GM23338 (cell line): ENCODE results near the gene PTP4A2. TPM values are rescaled to one million over a fixed set of nuclear protein-coding genes. Genes with fewer than 3 reads are reported as not detected.

Source experiments
- ATAC-seq: fragments of 200-7000 bp; cut with Tn5 transposase; 3 replicates; pipeline ENCODE4 v1.9.1; 2020
- DNase-seq: peaks from one replicate; pipeline ENCODE4 v3.0.0-alpha.2; 2015; ENCODE audit warnings: low spot score
- H2AFZ ChIP-seq: fragments of 200-600 bp; sonication (generic); 2 replicates; pipeline ENCODE4 v1.8.0; 2016; ENCODE audit warnings: antibody characterized with exemption, mild to moderate bottlenecking, moderate library complexity
- H3F3A ChIP-seq: fragments of 200-600 bp; sonication (generic); replicated peaks from 2 replicates; pipeline ENCODE4 v1.8.0; 2017; ENCODE audit warnings: antibody characterized with exemption, mixed run types, low read depth
- H3K27ac ChIP-seq: fragments of 200-600 bp; sonication (generic); 2 replicates; pipeline ENCODE4 v1.6.1; 2016; ENCODE audit warnings: low read depth
- H3K27me3 ChIP-seq: fragments of 200-600 bp; sonication (generic); 2 replicates; pipeline ENCODE4 v1.8.0; 2016; ENCODE audit warnings: mild to moderate bottlenecking, mixed run types, moderate library complexity; ENCODE audit not compliant: insufficient read depth
- H3K36me3 ChIP-seq: fragments of 200-600 bp; sonication (generic); 2 replicates; pipeline ENCODE4 v1.8.0; 2016; ENCODE audit warnings: mild to moderate bottlenecking; ENCODE audit not compliant: insufficient read depth
- H3K4me1 ChIP-seq: fragments of 200-600 bp; sonication (generic); 2 replicates; pipeline ENCODE4 v1.8.0; 2016; ENCODE audit warnings: mild to moderate bottlenecking, moderate library complexity; ENCODE audit not compliant: insufficient read depth
- H3K4me2 ChIP-seq: fragments of 200-600 bp; sonication (generic); 2 replicates; pipeline ENCODE4 v1.7.1; 2017; ENCODE audit warnings: mixed run types
- H3K4me3 ChIP-seq: fragments of 200-600 bp; sonication (generic); 2 replicates; pipeline ENCODE4 v1.6.1; 2016; ENCODE audit warnings: mixed run types
- H3K79me2 ChIP-seq: fragments of 200-600 bp; sonication (generic); replicated peaks from 2 replicates; pipeline ENCODE4 v1.8.0; 2017; ENCODE audit warnings: mild to moderate bottlenecking; ENCODE audit not compliant: insufficient read depth
- H3K9me2 ChIP-seq: fragments of 200-600 bp; sonication (generic); 2 replicates; pipeline ENCODE4 v1.8.0; 2017; ENCODE audit not compliant: insufficient read depth
- H4K20me1 ChIP-seq: fragments of 200-600 bp; sonication (generic); replicated peaks from 2 replicates; pipeline ENCODE4 v1.8.0; 2017; ENCODE audit warnings: mild to moderate bottlenecking; ENCODE audit not compliant: insufficient read depth
- H3K27ac Mint-ChIP-seq: 2 replicates; pipeline ENCODE4 v1.8.0; 2020; ENCODE audit warnings: inconsistent platforms, mild to moderate bottlenecking, moderate library complexity, mixed read lengths
- H3K27me3 Mint-ChIP-seq: 3 replicates; pipeline ENCODE4 v1.8.0; 2022; ENCODE audit warnings: low read depth, mild to moderate bottlenecking, moderate library complexity, mixed read lengths, inconsistent platforms; ENCODE audit not compliant: insufficient read depth, poor library complexity
- H3K36me3 Mint-ChIP-seq: 3 replicates; pipeline ENCODE4 v1.8.0; 2021; ENCODE audit warnings: low read depth, mild to moderate bottlenecking, inconsistent platforms, moderate library complexity, mixed read lengths
- H3K4me1 Mint-ChIP-seq: 3 replicates; pipeline ENCODE4 v1.8.0; 2020; ENCODE audit warnings: mild to moderate bottlenecking, inconsistent platforms, mixed read lengths
- H3K4me3 Mint-ChIP-seq: 3 replicates; pipeline ENCODE4 v1.8.0; 2021; ENCODE audit warnings: moderate library complexity, mild to moderate bottlenecking, inconsistent platforms, mixed read lengths
- H3K9me3 Mint-ChIP-seq: 3 replicates; pipeline ENCODE4 v1.8.0; 2020; ENCODE audit warnings: moderate library complexity, mild to moderate bottlenecking, inconsistent platforms, mixed read lengths
- CREB1 ChIP-seq: fragments of 250-450 bp; sonication (Bioruptor Pico); IDR thresholded peaks from 2 replicates; pipeline ENCODE4 v1.5.0; 2020; ENCODE audit warnings: low read depth, mild to moderate bottlenecking, moderate library complexity
- CTCF ChIP-seq, 2 experiments: fragments of 200-600 bp in 1 of 2; sonication (generic) in 1 of 2; conservative IDR thresholded peaks; 2 replicates each; pipeline versions ENCODE4 v1.5.1 to v1.6.1; 2016 to 2017; ENCODE audit warnings: antibody characterized with exemption in 2 of 2, low read depth in 2 of 2, mild to moderate bottlenecking in 2 of 2, moderate library complexity in 1 of 2
- ETS1 ChIP-seq: IDR thresholded peaks from 2 replicates; pipeline ENCODE4 v1.6.1; 2016; ENCODE audit warnings: antibody characterized with exemption
- EZH2 ChIP-seq: fragments of 200-600 bp; sonication (generic); IDR thresholded peaks from one replicate; pipeline ENCODE4 v1.8.0; 2017; ENCODE audit warnings: antibody characterized with exemption, mild to moderate bottlenecking, low read depth; ENCODE audit not compliant: unreplicated experiment
- EZH2phosphoT487 ChIP-seq: fragments of 200-600 bp; sonication (generic); IDR thresholded peaks from one replicate; pipeline ENCODE4 v1.8.1; 2018; ENCODE audit warnings: antibody characterized with exemption; ENCODE audit not compliant: unreplicated experiment
- JUNB ChIP-seq: IDR thresholded peaks from one replicate; pipeline ENCODE4 v1.6.1; 2016; ENCODE audit warnings: antibody characterized with exemption; ENCODE audit not compliant: unreplicated experiment
- NANOG ChIP-seq: IDR thresholded peaks from 2 replicates; pipeline ENCODE4 v1.6.1; 2016; ENCODE audit warnings: antibody characterized with exemption, borderline replicate concordance
- POLR2AphosphoS5 ChIP-seq: IDR thresholded peaks from 2 replicates; pipeline ENCODE4 v1.6.1; 2016; ENCODE audit warnings: antibody characterized with exemption, low read depth
- REST ChIP-seq: IDR thresholded peaks from one replicate; pipeline ENCODE4 v1.6.1; 2018; ENCODE audit warnings: antibody characterized with exemption; ENCODE audit not compliant: unreplicated experiment
- STAT1 ChIP-seq: IDR thresholded peaks from one replicate; pipeline ENCODE4 v1.6.1; 2016; ENCODE audit warnings: antibody characterized with exemption; ENCODE audit not compliant: unreplicated experiment
- ZNF114 ChIP-seq: fragments of 250-450 bp; sonication (Bioruptor Pico); IDR thresholded peaks from 2 replicates; pipeline ENCODE4 v1.5.0; 2020; ENCODE audit warnings: mild to moderate bottlenecking, moderate library complexity
- ZNF462 ChIP-seq: fragments of 250-450 bp; sonication (Bioruptor Pico); IDR thresholded peaks from 2 replicates; pipeline ENCODE4 v1.5.0; 2020; ENCODE audit warnings: mild to moderate bottlenecking, moderate library complexity
- polyA plus RNA-seq: library from polyadenylated mRNA; unstranded; fragments of >200 nt; fragmentation: Nextera tagmentation; extraction: Ambion mirVana; gene quantifications from 2 replicates; pipeline ENCODE4 v1.2.1, GENCODE V29; 2016
- total RNA-seq: library from RNA; depleted of rRNA; stranded (reverse); fragments of >200 nt; shearing (Covaris generic); gene quantifications from 2 replicates; pipeline ENCODE4 v1.2.3, GENCODE V29; 2014

PTP4A2 gene
- total and polyA plus RNA-seq, 2 experiments from 2014 or later: 153 to 260 TPM

GRCh38 chr1:31930836-31931592 is 7.2 kb downstream of the PTP4A2 start:
- H3K27ac ChIP-seq: no peak overlapping the region; the same call in 1 of the 2 replicates
- H3K4me1 ChIP-seq: peaks cover 58% of the 10 kb centered on the region
- H3K4me2 ChIP-seq: peak overlapping the region; percentile 48
- H3K9me2 ChIP-seq: no peaks in the 10 kb centered on the region
- H2AFZ ChIP-seq: no peak overlapping the region
- peaks cover 100% of the 10 kb centered on the region for H3K79me2 ChIP-seq
- DNase-seq: peak; percentile 37
- Mint-ChIP-seq H3K27me3 (peaks cover 1% of the 10 kb centered on the region), H3K9me3 (no peaks in the 10 kb centered on the region), H3K4me1 (peaks cover 59% of the 10 kb centered on the region), H3K36me3 (no peaks in the 10 kb centered on the region), H3K4me3 (peak overlapping the region; percentile 48), H3K27ac (peak overlapping the region; percentile 9; the same call in 1 of the 2 replicates)
- H3K27me3 ChIP-seq: no peaks in the 10 kb centered on the region
- peaks cover 72% of the 10 kb centered on the region for H4K20me1 ChIP-seq
- H3K4me3 ChIP-seq: peak overlapping the region; percentile 15
- H3K36me3 ChIP-seq: no peaks in the 10 kb centered on the region
- H3F3A ChIP-seq: no peaks in the 10 kb centered on the region
- TF ChIP-seq EZH2phosphoT487 (no peak), ZNF114 (no peak), ETS1 (no peak), EZH2 (no peak), CTCF (conservative IDR thresholded peaks at IDR 0.05; ENCODE audit: low read depth in 2 of 2) (no peak), REST (no peak), JUNB (no peak), CREB1 (CRISPR knock-in tag) (no peak), STAT1 (no peak), ZNF462 (CRISPR knock-in tag) (no peak), NANOG (no peak), POLR2AphosphoS5 (no peak)
- ATAC-seq: peak; percentile 42
